WTC11 (cell line): ENCODE data around the gene KIF13A.

Experiments used
- ATF1 ChIP-seq: sonication (generic); formaldehyde crosslinking; IDR thresholded peaks from 2 replicates; pipeline ENCODE4 v1.8.1; 2023; ENCODE audit warnings: mild to moderate bottlenecking, moderate library complexity, missing genetic modification reagents
- ZBTB43 ChIP-seq: sonication (generic); formaldehyde crosslinking; IDR thresholded peaks from 2 replicates; pipeline ENCODE4 v1.8.1; 2023; ENCODE audit warnings: mild to moderate bottlenecking, missing genetic modification reagents
- TF ChIP-seq, protein P1 (sequence below): fragments of 200-600 bp; IDR thresholded peaks from 2 replicates; pipeline ENCODE4 v1.8.0; 2022; ENCODE audit warnings: antibody characterized with exemption

DNA sequence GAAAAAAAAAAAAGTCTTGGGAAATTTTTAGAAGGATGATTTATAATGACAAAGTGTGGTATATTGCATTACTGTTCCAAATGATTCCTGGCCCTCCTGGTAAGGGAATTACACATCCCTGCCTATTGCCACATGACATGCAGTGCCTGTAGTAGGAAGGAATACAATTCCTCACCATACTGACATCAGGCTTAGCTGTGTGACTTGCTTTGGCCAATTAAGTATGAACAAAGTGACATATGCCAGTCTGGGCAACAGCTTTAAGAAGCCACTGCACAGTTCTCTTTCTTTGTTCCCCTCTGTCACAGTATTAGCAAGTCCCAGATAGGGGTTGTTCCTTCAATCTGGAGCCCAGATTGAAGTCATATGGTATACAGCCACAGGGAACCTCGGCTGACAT is 100.5 kb downstream of the KIF13A start:
- TF ChIP-seq, protein P1, sequence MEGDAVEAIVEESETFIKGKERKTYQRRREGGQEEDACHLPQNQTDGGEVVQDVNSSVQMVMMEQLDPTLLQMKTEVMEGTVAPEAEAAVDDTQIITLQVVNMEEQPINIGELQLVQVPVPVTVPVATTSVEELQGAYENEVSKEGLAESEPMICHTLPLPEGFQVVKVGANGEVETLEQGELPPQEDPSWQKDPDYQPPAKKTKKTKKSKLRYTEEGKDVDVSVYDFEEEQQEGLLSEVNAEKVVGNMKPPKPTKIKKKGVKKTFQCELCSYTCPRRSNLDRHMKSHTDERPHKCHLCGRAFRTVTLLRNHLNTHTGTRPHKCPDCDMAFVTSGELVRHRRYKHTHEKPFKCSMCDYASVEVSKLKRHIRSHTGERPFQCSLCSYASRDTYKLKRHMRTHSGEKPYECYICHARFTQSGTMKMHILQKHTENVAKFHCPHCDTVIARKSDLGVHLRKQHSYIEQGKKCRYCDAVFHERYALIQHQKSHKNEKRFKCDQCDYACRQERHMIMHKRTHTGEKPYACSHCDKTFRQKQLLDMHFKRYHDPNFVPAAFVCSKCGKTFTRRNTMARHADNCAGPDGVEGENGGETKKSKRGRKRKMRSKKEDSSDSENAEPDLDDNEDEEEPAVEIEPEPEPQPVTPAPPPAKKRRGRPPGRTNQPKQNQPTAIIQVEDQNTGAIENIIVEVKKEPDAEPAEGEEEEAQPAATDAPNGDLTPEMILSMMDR = no peak
- no peak for TF ChIP-seq ZBTB43
- TF ChIP-seq ATF1 (CRISPR knock-in tag) = no peak
